H1 (cell line): ENCODE results near the gene CDC37. TPM values are rescaled to one million over a fixed set of nuclear protein-coding genes. Genes with fewer than 3 reads are reported as not detected.

ENCODE experiments used
- CTCF ChIA-PET: fragments of 300-600 bp; sonication (Branson Sonifier 250); formaldehyde crosslinking; loops from one replicate; lab custom pipeline; 2021; ENCODE audit not compliant: partially characterized antibody; lab: Charles Lee
- POLR2A ChIA-PET: fragments of 300-600 bp; sonication (Branson Sonifier 250); formaldehyde crosslinking; loops from one replicate; lab custom pipeline; 2021; ENCODE audit warnings: inconsistent platforms; ENCODE audit not compliant: partially characterized antibody; lab: Charles Lee
- DNase-seq, 2 experiments: peaks; one replicate each; pipeline versions ENCODE4 v3.0.0 to v3.0.0-alpha.2; 2010 to 2022; ENCODE audit warnings: low spot score in 2 of 2, low read depth in 1 of 2, mixed read lengths in 1 of 2
- FAIRE-seq: peaks from 2 replicates; lab custom pipeline; 2011; peaks lifted over from hg19 to GRCh38; lab: Jason Lieb, UNC
- H2AFZ ChIP-seq: 2 replicates; pipeline ENCODE4 v1.8.1; 2012; ENCODE audit warnings: low read length, inconsistent platforms
- H2AK5ac ChIP-seq: 2 replicates; pipeline ENCODE4 v1.6.1; 2013; ENCODE audit warnings: low read depth, low read length
- H2BK120ac ChIP-seq: replicated peaks from 2 replicates; pipeline ENCODE3; 2013; ENCODE audit warnings: low read depth, low read length, inconsistent platforms
- H2BK12ac ChIP-seq: 2 replicates; pipeline ENCODE4 v1.6.1; 2013; ENCODE audit warnings: low read depth, low read length
- H2BK15ac ChIP-seq: 2 replicates; pipeline ENCODE4 v1.6.1; 2013; ENCODE audit warnings: low read length
- H2BK20ac ChIP-seq: 2 replicates; pipeline ENCODE4 v1.6.1; 2013; ENCODE audit warnings: low read length
- H2BK5ac ChIP-seq: 2 replicates; pipeline ENCODE4 v1.6.1; 2013; ENCODE audit warnings: low read depth, low read length
- H3K14ac ChIP-seq: 2 replicates; pipeline ENCODE4 v1.6.1; 2013; ENCODE audit warnings: inconsistent platforms; ENCODE audit not compliant: insufficient read length
- H3K18ac ChIP-seq: 2 replicates; pipeline ENCODE4 v1.6.1; 2013; ENCODE audit warnings: low read length; ENCODE audit errors: extremely low read depth
- H3K23ac ChIP-seq: 2 replicates; pipeline ENCODE4 v1.6.1; 2013; ENCODE audit warnings: inconsistent platforms; ENCODE audit not compliant: insufficient read length
- H3K23me2 ChIP-seq: 2 replicates; pipeline ENCODE4 v1.6.1; 2013; ENCODE audit warnings: low read depth, low read length
- H3K27ac ChIP-seq: 2 replicates; pipeline ENCODE4 v1.6.1; 2011; ENCODE audit warnings: low read depth, low read length, inconsistent platforms
- H3K27me3 ChIP-seq, 4 experiments: replicated peaks in 1 of 4; 1 replicate in 1 of 4; 2 replicates in 3 of 4; pipeline versions ENCODE4 v1.6.1 to v1.8.1; 2011 to 2013; ENCODE audit warnings: low read length in 3 of 4, mild to moderate bottlenecking in 3 of 4, inconsistent platforms in 2 of 4, mixed read lengths in 2 of 4, moderate library complexity in 1 of 4; ENCODE audit not compliant: control insufficient read depth in 3 of 4, insufficient read depth in 3 of 4; ENCODE audit errors: extremely low read depth in 1 of 4
- H3K36me3 ChIP-seq, 4 experiments: 2 replicates each; pipeline versions ENCODE4 v1.6.1 to v1.8.1; 2011 to 2013; ENCODE audit warnings: mild to moderate bottlenecking in 4 of 4, low read length in 3 of 4, moderate library complexity in 2 of 4, control low read depth in 1 of 4, inconsistent platforms in 1 of 4; ENCODE audit not compliant: insufficient read depth in 4 of 4, control insufficient read depth in 2 of 4
- H3K4ac ChIP-seq: replicated peaks from 2 replicates; pipeline ENCODE3; 2013; ENCODE audit warnings: low read length, low read depth, mixed read lengths, inconsistent platforms; ENCODE audit not compliant: insufficient read length
- H3K4me1 ChIP-seq, 4 experiments: replicated peaks in 1 of 4; 1 replicate in 1 of 4; 2 replicates in 3 of 4; pipeline versions ENCODE4 v1.6.1 to v1.8.1; 2011 to 2013; ENCODE audit warnings: low read length in 3 of 4, inconsistent platforms in 2 of 4, mixed read lengths in 1 of 4; ENCODE audit not compliant: insufficient read depth in 4 of 4, control insufficient read depth in 3 of 4
- H3K4me2 ChIP-seq, 2 experiments: 2 replicates each; pipeline versions ENCODE4 v1.6.1 to v1.8.1; 2011 to 2013; ENCODE audit warnings: low read depth in 2 of 2, low read length in 2 of 2, control low read depth in 1 of 2, inconsistent platforms in 1 of 2, mild to moderate bottlenecking in 1 of 2; ENCODE audit not compliant: insufficient read depth in 1 of 2
- H3K4me3 ChIP-seq, 4 experiments: fragments of 200-600, 300-600 bp in 1 of 4; sonication (generic), shearing (Covaris generic), sonication (Bioruptor Twin) in 1 of 4; 2 replicates each; pipeline versions ENCODE4 v1.5.1 to v1.8.1; 2011 to 2016; ENCODE audit warnings: low read length in 4 of 4, low read depth in 3 of 4, control low read depth in 2 of 4, inconsistent platforms in 2 of 4, mild to moderate bottlenecking in 2 of 4, mixed read lengths in 1 of 4, moderate library complexity in 1 of 4; ENCODE audit not compliant: insufficient read depth in 2 of 4; ENCODE audit errors: extremely low read depth in 1 of 4
- H3K56ac ChIP-seq: replicated peaks from 2 replicates; pipeline ENCODE3; 2013; ENCODE audit warnings: low read depth, mild to moderate bottlenecking, mixed read lengths, low read length, inconsistent platforms; ENCODE audit not compliant: insufficient read length
- H3K79me1 ChIP-seq: 2 replicates; pipeline ENCODE4 v1.6.1; 2013; ENCODE audit warnings: low read depth, low read length, control low read depth
- H3K79me2 ChIP-seq, 2 experiments: 2 replicates each; pipeline versions ENCODE4 v1.6.1 to v1.8.1; 2012 to 2013; ENCODE audit warnings: low read length in 2 of 2, mild to moderate bottlenecking in 2 of 2, inconsistent platforms in 1 of 2; ENCODE audit not compliant: insufficient read depth in 2 of 2, control insufficient read depth in 1 of 2
- H3K9ac ChIP-seq, 4 experiments: replicated peaks in 1 of 4; 1 replicate in 1 of 4; 2 replicates in 3 of 4; pipeline versions ENCODE4 v1.6.1 to v1.8.1; 2011 to 2013; ENCODE audit warnings: low read depth in 3 of 4, low read length in 3 of 4, control low read depth in 2 of 4, mild to moderate bottlenecking in 2 of 4, moderate library complexity in 2 of 4, inconsistent platforms in 1 of 4; ENCODE audit errors: extremely low read depth in 1 of 4
- H3K9me3 ChIP-seq, 2 experiments: 2 replicates each; pipeline versions ENCODE4 v1.6.1 to v1.8.1; 2012 to 2013; ENCODE audit warnings: mild to moderate bottlenecking in 2 of 2, moderate library complexity in 2 of 2, control low read depth in 1 of 2, inconsistent platforms in 1 of 2, low read depth in 1 of 2, low read length in 1 of 2, mixed read lengths in 1 of 2; ENCODE audit not compliant: insufficient read depth in 2 of 2
- H4K20me1 ChIP-seq, 2 experiments: replicated peaks in 1 of 2; 2 replicates each; pipeline versions ENCODE3 to v1.8.1; 2011 to 2013; ENCODE audit warnings: inconsistent platforms in 2 of 2, low read length in 2 of 2, mild to moderate bottlenecking in 1 of 2; ENCODE audit not compliant: insufficient read depth in 2 of 2, control insufficient read depth in 1 of 2
- H4K5ac ChIP-seq: 2 replicates; pipeline ENCODE4 v1.6.1; 2013; ENCODE audit warnings: low read length, low read depth, mixed read lengths, inconsistent platforms; ENCODE audit not compliant: insufficient read length
- H4K8ac ChIP-seq: 2 replicates; pipeline ENCODE4 v1.8.0; 2013; ENCODE audit warnings: mild to moderate bottlenecking, moderate library complexity, low read length, inconsistent platforms; ENCODE audit not compliant: insufficient read depth; ENCODE audit errors: extremely low read depth
- H4K91ac ChIP-seq: replicated peaks from 2 replicates; pipeline ENCODE3; 2013; ENCODE audit warnings: low read length, mixed read lengths, inconsistent platforms; ENCODE audit not compliant: insufficient read length
- BACH1 ChIP-seq: IDR thresholded peaks from 2 replicates; pipeline ENCODE4 v1.6.1; 2012; ENCODE audit warnings: low read length, improper control_type of control experiment
- CREB1 ChIP-seq: IDR thresholded peaks from 2 replicates; pipeline ENCODE4 v1.6.1; 2012; ENCODE audit warnings: inconsistent platforms
- EGR1 ChIP-seq: IDR thresholded peaks from 2 replicates; pipeline ENCODE4 v1.6.1; 2011; ENCODE audit warnings: low read depth, low read length, borderline replicate concordance
- GABPA ChIP-seq: IDR thresholded peaks from 2 replicates; pipeline ENCODE4 v1.6.1; 2011; ENCODE audit warnings: mild to moderate bottlenecking, low read length, moderate library complexity, borderline replicate concordance; ENCODE audit not compliant: insufficient read depth
- HDAC2 ChIP-seq, 2 experiments: fragments of 300-600 bp in 1 of 2; sonication (generic) in 1 of 2; IDR thresholded peaks; 2 replicates each; pipeline ENCODE4 v1.6.1; 2011 to 2012; ENCODE audit warnings: low read depth in 2 of 2, low read length in 2 of 2, mild to moderate bottlenecking in 2 of 2, moderate library complexity in 2 of 2, borderline replicate concordance in 1 of 2, inconsistent platforms in 1 of 2
- KDM4A ChIP-seq: IDR thresholded peaks from one replicate; pipeline ENCODE4 v1.7.1; 2012; ENCODE audit warnings: low read depth, mild to moderate bottlenecking, moderate library complexity, low read length, inconsistent platforms; ENCODE audit not compliant: severe bottlenecking
- NANOG ChIP-seq: IDR thresholded peaks from 2 replicates; pipeline ENCODE4 v1.6.1; 2011; ENCODE audit warnings: low read length, low read depth, mild to moderate bottlenecking, inconsistent platforms; ENCODE audit not compliant: insufficient read depth, poor library complexity, severe bottlenecking
- RXRA ChIP-seq: IDR thresholded peaks from 2 replicates; pipeline ENCODE4 v1.6.1; 2011; ENCODE audit warnings: low read depth, mild to moderate bottlenecking, low read length, moderate library complexity; ENCODE audit not compliant: insufficient read depth
- TAF7 ChIP-seq: optimal IDR thresholded peaks from 2 replicates; pipeline ENCODE3; 2011; ENCODE audit warnings: low read depth, mild to moderate bottlenecking, inconsistent platforms, low read length, moderate library complexity, borderline replicate concordance
- TEAD4 ChIP-seq: IDR thresholded peaks from 2 replicates; pipeline ENCODE4 v1.6.1; 2012; ENCODE audit warnings: low read depth, low read length, inconsistent platforms, mixed read lengths
- ZNF274 ChIP-seq: IDR thresholded peaks from 2 replicates; pipeline ENCODE4 v1.7.0; 2012; ENCODE audit warnings: low read length, borderline replicate concordance; ENCODE audit errors: extremely low read depth
- WGBS, 2 experiments: shearing (Covaris generic) in 1 of 2; methylation state at CpG; one replicate each; pipeline versions ENCODE4 v1.1.6 to v1.1.7; 2013 to 2015; ENCODE audit warnings: low lambda C conversion rate in 2 of 2, mixed read lengths in 2 of 2, inconsistent platforms in 1 of 2, low coverage in 1 of 2, missing lambda C conversion rate in 1 of 2; ENCODE audit not compliant: insufficient replicate concordance in 2 of 2, insufficient coverage in 1 of 2, insufficient read length in 1 of 2; ENCODE audit errors: extremely low coverage in 1 of 2, missing lambda C conversion rate in 1 of 2; 5-methylcytosine and 5-hydroxymethylcytosine counted together
- polyA plus RNA-seq, 7 experiments: library from polyadenylated mRNA; depleted of rRNA in 3 of 7; stranded (reverse) in 5 of 7; unstranded in 2 of 7; fragments of >200 nt in 5 of 7; fragments of 200-250 nt in 2 of 7; gene quantifications; 1 replicate in 5 of 7; 2 replicates in 1 of 7; 4 replicates in 1 of 7; pipeline versions ENCODE4 v1.2.1 to v1.2.3, GENCODE V29; 2011 to 2013; ENCODE audit warnings: missing spikeins in 2 of 7, mixed read lengths in 2 of 7
- total RNA-seq: library from RNA; stranded (reverse); fragmentation: NEBNext Ultra II Directional; extraction: Animal tissue kit (Norgen Biotek cat#: 25700); gene quantifications from 2 replicates; pipeline ENCODE4 v1.2.1, GENCODE V29; 2021
- TF ChIP-seq, protein P1 (sequence below): IDR thresholded peaks from 2 replicates; pipeline ENCODE4 v1.6.1; 2012; ENCODE audit warnings: inconsistent platforms

CDC37 gene
- total and polyA plus RNA-seq, 2 of the 8 experiments (the other 6 are each of a cell fraction or from before 2014, with no cell fraction given): 162 to 181 TPM

DNA sequence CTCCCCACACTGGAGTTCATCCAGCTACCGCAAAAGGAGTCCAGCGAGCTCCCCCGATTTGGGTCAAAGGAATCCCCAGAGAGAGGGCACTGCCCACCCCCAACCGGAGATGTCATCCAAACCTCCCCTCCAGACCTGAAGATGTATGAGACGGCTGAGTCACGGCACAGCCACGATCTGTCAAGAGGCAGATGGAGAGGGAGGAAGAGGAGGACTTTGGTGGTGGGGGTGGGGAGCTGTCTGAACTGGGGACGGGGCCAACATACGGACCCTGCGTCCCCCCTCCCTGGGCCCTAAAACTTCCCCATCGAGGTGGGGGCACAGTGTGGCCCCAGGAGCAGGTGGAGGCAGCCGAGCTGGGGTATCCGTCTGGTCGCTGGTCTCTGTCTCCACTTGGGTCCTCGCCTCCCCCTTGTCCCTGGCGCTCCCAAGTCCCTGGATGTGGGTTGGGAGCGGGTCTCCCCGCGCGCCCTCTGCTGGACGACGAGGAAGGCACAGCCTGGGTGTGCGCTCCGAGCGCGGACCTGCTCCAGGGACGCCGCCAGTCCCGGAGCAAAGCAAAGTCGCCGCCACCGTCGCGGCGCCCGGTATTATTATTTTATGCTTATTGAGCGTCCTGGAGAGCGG lies 20.8 kb upstream of the CDC37 start:
- Histone ChIP-seq H2BK12ac (peak overlapping the region; percentile 17; the same call in 1 of the 2 replicates), H3K27me3 (peaks cover 46 to 93% (median 78%) of the 10 kb centered on the region in 4 experiments), H2BK15ac (no peak overlapping the region), H2BK120ac (no peak overlapping the region), H3K56ac (no peak overlapping the region), H3K9ac (no peak overlapping the region), H3K79me2 (no peaks in the 10 kb centered on the region), H3K18ac (no peak overlapping the region; the same call in 1 of the 2 replicates), H2BK20ac (no peak overlapping the region), H3K4me1 (peaks cover 0 to 18% (median 6%) of the 10 kb centered on the region in 4 experiments; a peak in 4 of 7 replicates), H3K9me3 (no peaks in the 10 kb centered on the region), H2BK5ac (no peak overlapping the region), H3K23ac (no peak overlapping the region), H4K8ac (peak overlapping the region; percentile 63; the same call in 1 of the 2 replicates), H2AFZ (no peak overlapping the region), H3K4me2 (peak overlapping the region; percentile 5 to 78), H4K91ac (no peak overlapping the region), H3K36me3 (no peaks in the 10 kb centered on the region), H3K14ac (no peak overlapping the region), H3K23me2 (peaks cover 14% of the 10 kb centered on the region; the same call in 1 of the 2 replicates), H3K4ac (no peak overlapping the region), H4K20me1 (peaks cover 0 to 15% of the 10 kb centered on the region in 2 experiments), H4K5ac (no peak overlapping the region), H3K79me1 (no peaks in the 10 kb centered on the region), H3K4me3 (peak overlapping the region; percentile 2 to 52 (median 32); a peak in 5 of 8 replicates), H2AK5ac (no peak overlapping the region), H3K27ac (no peak overlapping the region)
- ChIA-PET POLR2A (interaction anchor here (1.1 kb wide), 1 partner anchor 21 kb away, joined by 3 read pairs; the partner anchor contains the start of gene CDC37), CTCF (interaction anchor here (0.8 to 4.8 kb wide), 18 partner anchors 10 to 220 kb away, joined by 3 to 38 read pairs (median 4); partner anchors contain the start of gene CDC37)
- DNase-seq (peak in 1 of 2 experiments; percentile 97), FAIRE-seq (no peak)
- WGBS, 2 experiments: 10% methylated on average over 31 of the region's 38 CpGs; no CpG with 5 or more reads in 1 of the 2 experiments
- no peak for TF ChIP-seq TEAD4
- no peak for TF ChIP-seq HDAC2 (IDR thresholded peaks at IDR 0.05; ENCODE audit: borderline replicate concordance in 1 of 2, low read depth in 2 of 2, low read length in 2 of 2)
- TF ChIP-seq CREB1: no peak
- no peak for TF ChIP-seq EGR1
- TF ChIP-seq RXRA: no peak
- no peak for TF ChIP-seq BACH1
- TF ChIP-seq KDM4A: peak; percentile 45
- TF ChIP-seq, protein P1, sequence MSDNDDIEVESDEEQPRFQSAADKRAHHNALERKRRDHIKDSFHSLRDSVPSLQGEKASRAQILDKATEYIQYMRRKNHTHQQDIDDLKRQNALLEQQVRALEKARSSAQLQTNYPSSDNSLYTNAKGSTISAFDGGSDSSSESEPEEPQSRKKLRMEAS: peak; percentile 16
- peak; percentile 71; the same call in 1 of the 2 replicates for TF ChIP-seq GABPA
- peak; percentile 29 for TF ChIP-seq TAF7
- no peak for TF ChIP-seq ZNF274
- no peak for TF ChIP-seq NANOG
